ENCODE measurements around the gene GPR149. TPM values are rescaled to one million over a fixed set of nuclear protein-coding genes. Genes with fewer than 3 reads are reported as not detected.

The GPR149 gene
- total and polyA plus RNA-seq, 7 donors: not detected

DNA sequence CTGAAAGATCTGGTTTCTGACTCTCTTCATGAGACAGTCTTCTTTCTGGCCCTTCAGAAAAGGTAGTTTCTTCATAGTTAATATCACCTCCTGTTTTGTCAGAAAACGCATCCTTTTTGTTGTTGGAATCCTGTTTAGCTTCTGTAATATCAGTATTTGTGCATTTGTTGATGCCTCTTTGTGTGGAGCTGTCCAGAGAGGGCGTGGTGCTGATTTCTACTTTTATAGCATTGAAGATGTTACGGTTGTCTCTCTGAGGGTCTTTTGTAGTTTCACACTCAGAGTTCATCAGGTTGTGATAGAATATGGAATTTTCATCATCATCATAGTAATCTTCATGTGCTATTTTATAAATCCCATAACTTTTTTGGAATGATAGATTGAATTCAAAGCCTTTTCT is 8.9 kb downstream of the GPR149 start:
- Histone ChIP-seq H3K36me3 (no peaks in the 10 kb centered on the region), H3K27ac (no peak overlapping the region), H3K9me3 (no peaks in the 10 kb centered on the region), H3K27me3 (no peaks in the 10 kb centered on the region), H3K4me1 (no peaks in the 10 kb centered on the region), H3K4me3 (no peak overlapping the region)
- WGBS, 2 donors: 10 to 21% methylated on average over 3 of the region's 3 CpGs
- DNase-seq: no peak
- intact Hi-C loops (cut with DNase I): no loop called here
- TF ChIP-seq POLR2A (IDR thresholded peaks at IDR 0.05) (no peak), POLR2AphosphoS5 (IDR thresholded peaks at IDR 0.05) (no peak), EP300 (IDR thresholded peaks at IDR 0.05) (no peak), CTCF (IDR thresholded peaks at IDR 0.05) (no peak)

DNA sequence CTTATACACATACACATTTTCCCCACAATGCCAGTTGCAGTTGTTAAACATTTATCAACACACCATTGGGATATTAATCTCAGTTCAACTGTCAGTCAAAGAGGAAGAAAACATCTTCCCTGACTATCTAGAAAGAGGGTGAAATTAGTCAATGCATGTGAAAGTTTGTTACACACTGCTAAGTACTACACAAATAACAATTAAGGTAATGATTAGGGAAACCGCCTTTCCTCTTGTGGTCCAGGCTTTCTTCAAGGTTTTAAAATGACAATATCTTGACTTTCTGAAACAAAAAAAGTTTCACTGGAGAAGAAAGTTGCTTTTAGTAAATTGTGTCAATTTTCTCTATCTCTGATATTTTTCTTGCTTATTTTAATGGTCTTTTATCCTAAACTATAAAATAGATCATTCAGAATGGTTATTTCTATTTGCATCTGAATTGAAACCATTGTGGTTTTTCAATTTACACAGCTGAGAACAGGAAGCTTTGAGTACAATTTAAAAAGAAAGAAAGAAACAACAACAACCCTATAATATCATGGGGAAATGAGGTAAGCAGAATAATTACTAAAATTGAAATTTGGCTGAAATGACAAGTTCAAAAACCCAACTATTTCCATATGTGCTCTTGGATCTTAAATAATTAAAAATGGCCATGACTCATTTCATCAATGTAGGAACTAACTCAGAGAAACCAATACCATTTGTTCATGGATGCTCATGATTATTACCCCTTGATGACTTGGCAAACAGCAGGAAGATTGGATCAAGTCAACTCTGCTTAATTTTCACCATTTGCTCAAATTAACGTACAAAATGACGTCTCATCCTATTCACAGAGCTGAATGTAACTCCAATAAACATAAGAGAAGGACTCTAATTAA is 31.7 kb downstream of the GPR149 start:
- WGBS, 2 donors: 73% methylated on average over 3 of the region's 3 CpGs
- TF ChIP-seq POLR2AphosphoS5 (IDR thresholded peaks at IDR 0.05) (no peak), CTCF (IDR thresholded peaks at IDR 0.05) (no peak), POLR2A (IDR thresholded peaks at IDR 0.05) (no peak), EP300 (IDR thresholded peaks at IDR 0.05) (no peak)
- no peaks in the 10 kb centered on the region for H3K36me3 ChIP-seq
- H3K27me3 ChIP-seq: no peaks in the 10 kb centered on the region
- no peak for DNase-seq
- H3K4me3 ChIP-seq: no peak overlapping the region
- intact Hi-C loops (cut with DNase I): no loop called here
- no peak overlapping the region for H3K27ac ChIP-seq
- H3K4me1 ChIP-seq: no peaks in the 10 kb centered on the region
- H3K9me3 ChIP-seq: no peaks in the 10 kb centered on the region

DNA sequence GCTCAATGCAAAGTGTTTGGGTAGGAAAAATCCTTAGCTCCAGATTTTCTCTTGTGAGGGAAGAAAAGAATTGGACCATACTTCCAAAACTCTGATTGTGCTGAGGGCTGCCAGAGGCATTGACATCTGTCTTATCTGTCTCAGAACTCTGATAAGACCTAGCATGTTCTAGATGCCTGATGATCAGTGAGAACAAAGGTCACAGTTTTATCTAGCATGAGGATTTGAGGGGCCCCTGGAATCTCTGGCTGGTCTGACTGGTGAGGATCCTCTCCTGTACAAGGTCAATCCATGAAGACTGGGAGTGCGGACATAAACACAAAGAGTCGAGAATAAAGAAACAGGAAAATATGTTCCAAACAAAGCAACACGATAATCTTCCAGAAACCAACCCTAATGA is 40.1 kb downstream of the GPR149 start:
- no peak overlapping the region for H3K4me3 ChIP-seq
- TF ChIP-seq POLR2A (IDR thresholded peaks at IDR 0.05) (no peak), EP300 (IDR thresholded peaks at IDR 0.05) (no peak), CTCF (IDR thresholded peaks at IDR 0.05) (no peak), POLR2AphosphoS5 (IDR thresholded peaks at IDR 0.05) (no peak)
- intact Hi-C loops (cut with DNase I): no loop called here
- H3K27me3 ChIP-seq: no peaks in the 10 kb centered on the region
- peaks cover 0 to 3% (median 0%) of the 10 kb centered on the region in 4 donors for H3K9me3 ChIP-seq
- H3K27ac ChIP-seq: no peak overlapping the region
- no peaks in the 10 kb centered on the region for H3K4me1 ChIP-seq
- H3K36me3 ChIP-seq: no peaks in the 10 kb centered on the region
- DNase-seq: no peak
- 89% methylated on average over 3 of the region's 3 CpGs for WGBS, 2 donors

GRCh38 chr3:154384479-154384878 is 45.5 kb downstream of the GPR149 start:
- Histone ChIP-seq H3K9me3 (peaks cover 0 to 3% (median 0%) of the 10 kb centered on the region in 4 donors), H3K4me1 (no peaks in the 10 kb centered on the region), H3K4me3 (no peak overlapping the region), H3K27ac (no peak overlapping the region), H3K27me3 (no peaks in the 10 kb centered on the region), H3K36me3 (no peaks in the 10 kb centered on the region)
- intact Hi-C loops (cut with DNase I): no loop called here
- TF ChIP-seq POLR2A (IDR thresholded peaks at IDR 0.05) (no peak), CTCF (IDR thresholded peaks at IDR 0.05) (no peak), POLR2AphosphoS5 (IDR thresholded peaks at IDR 0.05) (no peak), EP300 (IDR thresholded peaks at IDR 0.05) (no peak)
- no peak for DNase-seq
